Measurements from ENCODE around the gene IL1RN.

DNA sequence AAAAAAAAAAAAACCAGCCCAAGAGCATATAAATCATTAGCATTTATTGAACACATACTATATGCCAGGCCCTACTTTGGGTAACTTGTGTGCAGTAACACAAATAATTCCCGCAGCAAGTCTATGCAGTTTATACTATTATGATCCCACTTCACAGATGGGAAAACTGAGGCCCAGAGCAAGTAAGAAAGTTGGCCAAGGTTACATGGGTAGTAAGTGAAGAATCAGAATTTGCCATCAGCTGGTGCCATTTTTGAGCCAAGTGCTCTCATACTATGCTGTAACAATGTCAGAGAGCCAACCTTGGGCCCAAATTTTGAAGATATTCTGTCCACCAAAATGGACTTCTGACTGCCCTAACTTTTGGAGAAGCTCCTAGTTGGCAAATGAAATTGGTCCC, 32.9 kb downstream of the IL1RN start:
- TF ChIP-seq, protein P1, sequence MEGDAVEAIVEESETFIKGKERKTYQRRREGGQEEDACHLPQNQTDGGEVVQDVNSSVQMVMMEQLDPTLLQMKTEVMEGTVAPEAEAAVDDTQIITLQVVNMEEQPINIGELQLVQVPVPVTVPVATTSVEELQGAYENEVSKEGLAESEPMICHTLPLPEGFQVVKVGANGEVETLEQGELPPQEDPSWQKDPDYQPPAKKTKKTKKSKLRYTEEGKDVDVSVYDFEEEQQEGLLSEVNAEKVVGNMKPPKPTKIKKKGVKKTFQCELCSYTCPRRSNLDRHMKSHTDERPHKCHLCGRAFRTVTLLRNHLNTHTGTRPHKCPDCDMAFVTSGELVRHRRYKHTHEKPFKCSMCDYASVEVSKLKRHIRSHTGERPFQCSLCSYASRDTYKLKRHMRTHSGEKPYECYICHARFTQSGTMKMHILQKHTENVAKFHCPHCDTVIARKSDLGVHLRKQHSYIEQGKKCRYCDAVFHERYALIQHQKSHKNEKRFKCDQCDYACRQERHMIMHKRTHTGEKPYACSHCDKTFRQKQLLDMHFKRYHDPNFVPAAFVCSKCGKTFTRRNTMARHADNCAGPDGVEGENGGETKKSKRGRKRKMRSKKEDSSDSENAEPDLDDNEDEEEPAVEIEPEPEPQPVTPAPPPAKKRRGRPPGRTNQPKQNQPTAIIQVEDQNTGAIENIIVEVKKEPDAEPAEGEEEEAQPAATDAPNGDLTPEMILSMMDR (IDR thresholded peaks at IDR 0.05), result no peak
- no peak for TF ChIP-seq POLR2A (IDR thresholded peaks at IDR 0.05)
- TF ChIP-seq POLR2AphosphoS5 (IDR thresholded peaks at IDR 0.05), result no peak
- no peak for TF ChIP-seq EP300 (IDR thresholded peaks at IDR 0.05)

Measured in suprapubic skin (tissue), 4 donors.